GM12891 (cell line): ENCODE measurements around the gene SORCS1. TPM values are rescaled to one million over a fixed set of nuclear protein-coding genes. Genes with fewer than 3 reads are reported as not detected.

Experiments
- DNase-seq: peaks from one replicate; pipeline ENCODE4 v3.0.0; 2011; ENCODE audit warnings: low spot score; ENCODE audit not compliant: insufficient read length
- FAIRE-seq: peaks from 2 replicates; lab custom pipeline; 2011; peaks lifted over from hg19 to GRCh38; lab: Jason Lieb, UNC
- PAX5 ChIP-seq: IDR thresholded peaks from 2 replicates; pipeline ENCODE4 v1.6.1; 2011; ENCODE audit warnings: low read length, moderate library complexity, mild to moderate bottlenecking; ENCODE audit not compliant: insufficient read depth, severe bottlenecking
- POLR2A ChIP-seq: IDR thresholded peaks from 2 replicates; pipeline ENCODE4 v1.6.1; 2011; ENCODE audit warnings: low read depth, low read length, control low read depth
- POLR2AphosphoS5 ChIP-seq: IDR thresholded peaks from 2 replicates; pipeline ENCODE4 v1.6.1; 2011; ENCODE audit warnings: low read depth, low read length, control low read depth
- POU2F2 ChIP-seq: IDR thresholded peaks from 2 replicates; pipeline ENCODE4 v1.6.1; 2011; ENCODE audit warnings: low read depth, mild to moderate bottlenecking, control low read depth, low read length, moderate library complexity
- SPI1 ChIP-seq: IDR thresholded peaks from 2 replicates; pipeline ENCODE4 v1.6.1; 2011; ENCODE audit warnings: low read depth, low read length, control low read depth
- TAF1 ChIP-seq: IDR thresholded peaks from 2 replicates; pipeline ENCODE4 v1.6.1; 2011; ENCODE audit warnings: low read depth, low read length, control low read depth
- polyA plus RNA-seq: library from polyadenylated mRNA; unstranded; fragments of >200 nt; gene quantifications from one replicate; pipeline ENCODE4 v1.2.1, GENCODE V29; 2012; ENCODE audit warnings: low read depth, missing spikeins, inconsistent platforms; ENCODE audit not compliant: missing spikeins

Gene SORCS1
- polyA plus RNA-seq: not detected

- DNase-seq: no peak
- TF ChIP-seq PAX5 (no peak), TAF1 (no peak), SPI1 (no peak), POLR2AphosphoS5 (no peak), POLR2A (no peak), POU2F2 (no peak)
These were observed at the start of gene SORCS1 for GRCh38 chr10:107163881-107164861. TSS of gene SORCS1 (minus strand) at chr10:107164706.

DNA sequence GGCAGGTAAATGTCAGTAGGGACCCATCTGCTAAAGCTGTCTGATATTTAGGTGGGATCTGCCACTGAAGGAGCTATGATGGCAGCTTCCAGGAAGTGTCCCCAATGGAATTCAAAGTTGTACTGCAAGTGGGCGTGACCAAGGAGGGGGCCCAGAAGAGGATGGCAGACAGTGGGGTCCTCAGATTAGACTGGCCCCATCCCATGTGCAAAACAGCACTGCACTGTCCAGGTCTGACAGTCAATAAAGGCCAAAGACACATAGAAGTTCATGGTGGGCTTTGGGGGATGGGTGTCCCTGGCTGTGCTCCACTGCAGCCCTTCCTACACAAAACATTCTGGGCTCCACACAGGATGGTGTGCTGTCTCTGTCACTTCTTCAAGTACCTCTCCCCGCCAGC lies 49.8 kb upstream of the SORCS1 start:
- TF ChIP-seq POLR2A (no peak), POU2F2 (no peak), PAX5 (no peak), TAF1 (no peak), POLR2AphosphoS5 (no peak), SPI1 (no peak)
- DNase-seq (no peak), FAIRE-seq (no peak)

More at GRCh38 chr10:107163881-107164861, at the start of gene SORCS1:
- no peak for FAIRE-seq

DNA sequence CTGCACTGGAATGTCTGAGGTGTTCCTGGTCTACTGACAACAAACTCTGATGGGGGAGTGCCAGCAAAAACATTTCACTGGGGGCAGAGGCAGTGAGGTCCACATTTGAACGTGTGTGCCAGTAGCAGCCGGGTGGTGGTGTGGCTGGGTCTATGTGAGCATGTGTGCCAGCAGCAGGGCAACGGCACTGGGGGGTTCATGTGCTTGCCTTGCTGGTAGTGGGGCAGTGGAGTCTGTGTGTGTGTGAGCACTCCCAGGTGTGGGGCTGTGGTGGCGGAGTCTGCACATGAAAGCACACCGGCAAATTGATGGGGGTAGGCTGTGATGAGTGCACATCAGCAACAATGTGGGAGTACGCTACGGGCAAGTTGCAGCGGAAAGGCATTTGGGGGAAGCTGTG lies 49.4 kb upstream of the SORCS1 start:
- TF ChIP-seq POLR2AphosphoS5 (no peak), POLR2A (no peak), PAX5 (no peak), SPI1 (no peak), TAF1 (no peak), POU2F2 (no peak)
- no peak for FAIRE-seq
- DNase-seq: no peak

- DNase-seq: no peak
These were observed 42.3 kb upstream of the SORCS1 start for GRCh38 chr10:107206833-107207232.

DNA sequence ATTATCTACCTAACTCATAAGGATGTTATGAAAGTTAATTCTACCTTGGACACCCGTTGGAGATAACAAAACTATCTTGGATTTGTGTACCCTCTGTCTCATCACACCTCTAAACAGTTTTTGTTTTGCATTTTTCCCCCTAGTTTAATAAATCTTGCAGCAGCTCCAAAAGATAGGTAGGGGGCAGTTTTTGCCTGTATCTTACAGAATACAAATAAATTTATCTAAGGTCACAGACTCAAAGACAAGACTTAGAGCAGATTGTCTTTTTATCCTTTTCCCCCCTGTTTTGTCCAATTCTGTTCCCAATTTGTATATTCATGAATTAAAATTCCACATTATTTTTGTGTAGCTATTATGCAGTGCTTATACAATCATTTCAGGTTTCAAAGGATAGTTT lies 5.0 kb upstream of the SORCS1 start:
- FAIRE-seq: no peak
- TF ChIP-seq POLR2A: no peak
- TF ChIP-seq PAX5: no peak
- no peak for TF ChIP-seq POU2F2
- TF ChIP-seq TAF1: no peak
- no peak for TF ChIP-seq SPI1
- no peak for TF ChIP-seq POLR2AphosphoS5
- no peak for DNase-seq

More at GRCh38 chr10:107206833-107207232, 42.3 kb upstream of the SORCS1 start:
- TF ChIP-seq SPI1 (no peak), POLR2AphosphoS5 (no peak), PAX5 (no peak), TAF1 (no peak), POU2F2 (no peak), POLR2A (no peak)
- no peak for FAIRE-seq

- no peak for TF ChIP-seq POLR2A
- TF ChIP-seq POLR2AphosphoS5: no peak
- no peak for TF ChIP-seq POU2F2
- no peak for TF ChIP-seq PAX5
- no peak for TF ChIP-seq SPI1
- TF ChIP-seq TAF1: no peak
These were observed 4.2 kb upstream of the SORCS1 start for GRCh38 chr10:107168738-107169137.

DNA sequence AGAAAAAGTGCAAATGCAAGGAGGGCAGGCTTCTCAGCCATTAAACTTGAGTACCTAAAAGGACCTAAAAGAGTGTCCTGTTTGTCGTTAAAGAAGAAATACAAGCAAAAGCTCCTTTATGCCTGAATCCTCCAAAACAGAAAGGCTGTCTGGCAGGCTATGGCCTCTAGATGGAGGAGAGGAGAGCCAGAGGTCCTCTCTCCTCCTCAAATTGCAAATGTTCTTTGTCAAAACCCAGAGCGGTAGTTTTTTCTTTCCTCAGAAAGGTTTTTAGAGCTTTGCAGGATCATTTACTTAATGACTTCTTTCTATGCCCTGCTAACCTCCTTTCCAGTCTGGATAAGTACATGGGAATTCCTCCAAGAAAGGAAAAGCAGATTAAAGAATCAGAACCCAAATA lies 1.9 kb upstream of the SORCS1 start:
- FAIRE-seq (no peak), DNase-seq (no peak)
- no peak for TF ChIP-seq POLR2A
- TF ChIP-seq POLR2AphosphoS5: no peak
- TF ChIP-seq TAF1: no peak
- TF ChIP-seq SPI1: no peak
- no peak for TF ChIP-seq PAX5
- TF ChIP-seq POU2F2: no peak

More at GRCh38 chr10:107168738-107169137, 4.2 kb upstream of the SORCS1 start:
- DNase-seq (no peak), FAIRE-seq (no peak)

DNA sequence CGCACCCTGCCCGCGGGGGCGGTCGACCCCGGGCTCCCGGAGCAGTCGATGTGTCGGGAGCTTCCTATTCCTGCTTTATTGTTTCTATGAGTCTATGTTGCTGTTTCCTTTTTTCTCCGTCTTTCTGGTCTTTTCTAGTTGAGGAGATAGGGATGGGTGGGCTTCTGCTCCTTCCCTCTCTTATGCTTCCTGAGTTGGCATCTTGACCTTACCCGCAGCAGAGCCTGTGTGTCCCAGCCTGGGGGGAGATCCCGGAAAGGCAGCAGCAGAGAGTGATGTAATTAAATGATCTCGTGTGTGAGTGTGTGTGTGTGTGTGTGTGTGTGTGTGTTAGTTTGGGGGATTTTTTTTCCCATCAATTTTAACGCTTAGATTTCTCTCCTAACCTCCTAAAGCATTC lies 486 bp upstream of the SORCS1 start:
- TF ChIP-seq POLR2AphosphoS5: no peak
- TF ChIP-seq SPI1: no peak
- TF ChIP-seq PAX5: no peak
- no peak for TF ChIP-seq TAF1
- no peak for TF ChIP-seq POLR2A
- TF ChIP-seq POU2F2: no peak
- DNase-seq (no peak), FAIRE-seq (no peak)

DNA sequence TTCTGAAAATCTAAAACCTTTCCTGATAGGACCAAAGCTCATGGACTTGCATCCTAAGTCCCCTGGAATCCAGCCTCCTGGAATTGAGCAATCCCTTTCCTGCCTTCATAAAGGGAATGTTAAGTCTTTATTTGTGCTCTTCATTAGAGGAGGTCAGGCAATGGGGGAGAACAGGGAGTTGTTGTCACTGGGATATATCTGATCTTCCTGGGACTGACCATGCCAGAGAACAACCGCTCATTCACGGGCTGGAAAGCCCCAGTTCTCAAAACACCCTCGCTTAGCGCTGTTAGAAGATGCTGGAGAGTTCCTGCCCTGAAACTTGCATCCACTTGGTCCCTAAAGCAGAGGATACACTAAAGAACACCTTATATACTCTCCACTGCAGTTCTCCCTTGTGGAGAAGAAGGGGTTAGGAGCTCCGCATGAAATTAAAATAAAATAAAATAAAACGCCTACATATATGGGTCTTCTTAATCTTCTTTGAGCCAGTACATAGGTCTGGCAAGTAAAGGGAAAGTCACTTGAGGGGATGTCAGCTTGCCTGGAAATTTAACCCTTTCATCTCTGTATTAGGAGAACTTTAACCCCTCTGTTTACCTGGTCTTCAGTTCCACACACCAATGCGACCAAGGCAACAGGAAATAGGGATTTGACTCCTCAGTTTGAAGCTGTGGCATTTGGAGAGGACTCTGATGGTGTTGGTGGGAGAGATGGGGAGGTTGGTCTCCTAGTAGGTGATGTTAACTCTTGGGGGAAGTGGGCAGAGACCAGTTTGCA lies 1.2 kb downstream of the SORCS1 start:
- TF ChIP-seq PAX5 (no peak), POLR2AphosphoS5 (no peak), TAF1 (no peak), POLR2A (no peak), POU2F2 (no peak), SPI1 (no peak)
- FAIRE-seq (no peak), DNase-seq (no peak)
